Subcutaneous abdominal adipose tissue (tissue), 5 donors: ENCODE data around the gene ZBTB40.

Experiments
- H3K27ac ChIP-seq: one replicate; pipeline ENCODE4 v1.7.0; 2013; ENCODE audit warnings: low read depth, mild to moderate bottlenecking, inconsistent platforms, low read length, moderate library complexity
- H3K27me3 ChIP-seq, 5 donors: one replicate each; pipeline ENCODE4 v1.7.0; 2013; ENCODE audit warnings: low read length in 5 of 5, inconsistent platforms in 1 of 5; ENCODE audit not compliant: control insufficient read depth in 5 of 5, insufficient read depth in 4 of 5
- H3K36me3 ChIP-seq, 5 donors: one replicate each; pipeline ENCODE4 v1.7.0; 2013; ENCODE audit warnings: low read length in 5 of 5; ENCODE audit not compliant: control insufficient read depth in 5 of 5, insufficient read depth in 5 of 5
- H3K4me1 ChIP-seq, 5 donors: one replicate each; pipeline ENCODE4 v1.7.0; 2013; ENCODE audit warnings: low read length in 5 of 5, mild to moderate bottlenecking in 3 of 5, moderate library complexity in 1 of 5; ENCODE audit not compliant: control insufficient read depth in 5 of 5, insufficient read depth in 5 of 5
- H3K4me3 ChIP-seq, 5 donors: one replicate each; pipeline ENCODE4 v1.7.0; 2013; ENCODE audit warnings: low read length in 5 of 5, low read depth in 1 of 5
- H3K9ac ChIP-seq, 5 donors: one replicate each; pipeline ENCODE4 v1.7.0; 2013; ENCODE audit warnings: low read length in 5 of 5, mild to moderate bottlenecking in 4 of 5, moderate library complexity in 3 of 5
- H3K9me3 ChIP-seq, 5 donors: one replicate each; pipeline ENCODE4 v1.7.0; 2013; ENCODE audit warnings: low read length in 5 of 5; ENCODE audit not compliant: control insufficient read depth in 5 of 5
- donor health status: healthy.
- donor health status: healthy.
- donor health status: healthy.
- donor health status: healthy.
- donor health status: healthy.

The ZBTB40 gene

GRCh38 chr1:22450351-22451021 lies 1.2 kb upstream of the ZBTB40 start:
- H3K36me3 ChIP-seq = no peaks in the 10 kb centered on the region
- H3K4me3 ChIP-seq = no peak overlapping the region
- no peak overlapping the region for H3K9ac ChIP-seq
- no peak overlapping the region for H3K27ac ChIP-seq
- H3K4me1 ChIP-seq = peaks cover 0 to 28% (median 19%) of the 10 kb centered on the region in 5 donors
- H3K27me3 ChIP-seq = no peaks in the 10 kb centered on the region
- no peaks in the 10 kb centered on the region for H3K9me3 ChIP-seq

GRCh38 chr1:22452481-22452957 lies 868 bp downstream of the ZBTB40 start:
- no peaks in the 10 kb centered on the region for H3K36me3 ChIP-seq
- peak overlapping the region; percentile 43 to 93 (median 91) for H3K9ac ChIP-seq
- no peaks in the 10 kb centered on the region for H3K9me3 ChIP-seq
- H3K4me1 ChIP-seq = peaks cover 0 to 25% (median 22%) of the 10 kb centered on the region in 5 donors
- peak overlapping the region; percentile 92 for H3K27ac ChIP-seq
- peak overlapping the region; percentile 87 to 94 (median 93) for H3K4me3 ChIP-seq
- H3K27me3 ChIP-seq = no peaks in the 10 kb centered on the region

GRCh38 chr1:22453181-22453580 lies 1.5 kb downstream of the ZBTB40 start:
- peak overlapping the region; percentile 92 for H3K27ac ChIP-seq
- H3K4me3 ChIP-seq = peak overlapping the region in 4 of 5 donors; percentile 87 to 93 (median 93)
- H3K36me3 ChIP-seq = no peaks in the 10 kb centered on the region
- H3K4me1 ChIP-seq = peaks cover 0 to 26% (median 23%) of the 10 kb centered on the region in 5 donors
- no peaks in the 10 kb centered on the region for H3K9me3 ChIP-seq
- peak overlapping the region in 4 of 5 donors; percentile 89 to 93 (median 92) for H3K9ac ChIP-seq
- no peaks in the 10 kb centered on the region for H3K27me3 ChIP-seq

GRCh38 chr1:22454476-22455056 lies 2.9 kb downstream of the ZBTB40 start:
- H3K27me3 ChIP-seq = no peaks in the 10 kb centered on the region
- peaks cover 0 to 29% (median 23%) of the 10 kb centered on the region in 5 donors for H3K4me1 ChIP-seq
- H3K9ac ChIP-seq = no peak overlapping the region
- no peak overlapping the region for H3K4me3 ChIP-seq
- H3K9me3 ChIP-seq = no peaks in the 10 kb centered on the region
- H3K27ac ChIP-seq = no peak overlapping the region
- H3K36me3 ChIP-seq = no peaks in the 10 kb centered on the region

GRCh38 chr1:22457345-22457744 lies 5.7 kb downstream of the ZBTB40 start:
- no peak overlapping the region for H3K4me3 ChIP-seq
- no peaks in the 10 kb centered on the region for H3K27me3 ChIP-seq
- peaks cover 0 to 25% (median 19%) of the 10 kb centered on the region in 5 donors for H3K4me1 ChIP-seq
- H3K9ac ChIP-seq = no peak overlapping the region
- H3K27ac ChIP-seq = no peak overlapping the region
- H3K9me3 ChIP-seq = no peaks in the 10 kb centered on the region
- H3K36me3 ChIP-seq = no peaks in the 10 kb centered on the region

GRCh38 chr1:22457836-22458235 lies 6.2 kb downstream of the ZBTB40 start:
- no peaks in the 10 kb centered on the region for H3K27me3 ChIP-seq
- H3K4me1 ChIP-seq = peaks cover 0 to 20% (median 15%) of the 10 kb centered on the region in 5 donors
- H3K9me3 ChIP-seq = no peaks in the 10 kb centered on the region
- no peaks in the 10 kb centered on the region for H3K36me3 ChIP-seq
- H3K27ac ChIP-seq = no peak overlapping the region
- no peak overlapping the region for H3K4me3 ChIP-seq
- no peak overlapping the region for H3K9ac ChIP-seq

- Histone ChIP-seq H3K9me3 (peaks cover 0 to 7% (median 3%) of the 10 kb centered on the region in 5 donors), H3K27ac (no peak overlapping the region), H3K4me1 (peaks cover 0 to 13% (median 10%) of the 10 kb centered on the region in 5 donors)
Observed at GRCh38 chr1:22461100-22461499, 9.4 kb downstream of the ZBTB40 start.

GRCh38 chr1:22461678-22462527 lies 10.3 kb downstream of the ZBTB40 start:
- Histone ChIP-seq H3K27me3 (no peaks in the 10 kb centered on the region), H3K4me3 (no peak overlapping the region), H3K36me3 (no peaks in the 10 kb centered on the region), H3K27ac (no peak overlapping the region), H3K4me1 (peaks cover 0 to 13% (median 10%) of the 10 kb centered on the region in 5 donors), H3K9me3 (peaks cover 0 to 7% (median 3%) of the 10 kb centered on the region in 5 donors), H3K9ac (no peak overlapping the region)

More at GRCh38 chr1:22461100-22461499, 9.4 kb downstream of the ZBTB40 start:
- no peaks in the 10 kb centered on the region for H3K27me3 ChIP-seq
- H3K36me3 ChIP-seq = no peaks in the 10 kb centered on the region
- H3K4me3 ChIP-seq = no peak overlapping the region
- no peak overlapping the region for H3K9ac ChIP-seq

GRCh38 chr1:22462928-22463327 lies 11.3 kb downstream of the ZBTB40 start:
- Histone ChIP-seq H3K4me1 (peaks cover 0 to 5% (median 4%) of the 10 kb centered on the region in 5 donors), H3K27ac (no peak overlapping the region), H3K36me3 (no peaks in the 10 kb centered on the region), H3K9me3 (peaks cover 0 to 7% (median 3%) of the 10 kb centered on the region in 5 donors), H3K9ac (no peak overlapping the region), H3K27me3 (no peaks in the 10 kb centered on the region), H3K4me3 (no peak overlapping the region)
